Measurements from ENCODE around the gene CADM2. TPM values are rescaled to one million over a fixed set of nuclear protein-coding genes. Genes with fewer than 3 reads are reported as not detected.

The CADM2 gene
- total RNA-seq, 6 donors from 2014 or later = under 0.01 to 4.6 (median 1.2) TPM

DNA sequence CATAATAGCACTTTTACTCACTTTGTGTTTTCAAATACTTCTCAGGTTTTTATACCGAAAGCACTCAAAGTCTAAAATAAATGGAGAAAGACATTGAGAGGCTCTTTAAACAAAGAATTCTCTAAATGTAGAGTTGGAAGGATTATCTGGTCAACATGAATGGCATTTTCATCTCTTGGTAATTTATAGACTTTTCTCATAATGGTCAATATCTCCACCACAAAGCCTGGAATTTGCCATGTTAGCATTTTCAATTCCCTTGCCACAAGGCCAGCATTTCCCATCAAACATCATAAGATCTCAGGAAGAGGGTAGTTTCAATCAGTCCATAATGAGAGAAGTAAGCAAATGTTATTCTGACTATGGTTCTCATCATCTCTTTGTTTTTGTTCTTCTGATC is 293.0 kb downstream of the CADM2 start:
- Histone ChIP-seq H3K36me3 (no peaks in the 10 kb centered on the region), H3K27me3 (no peaks in the 10 kb centered on the region), H3K9me3 (no peaks in the 10 kb centered on the region), H3K27ac (no peak overlapping the region), H3K4me3 (no peak overlapping the region), H3K4me1 (no peaks in the 10 kb centered on the region)
- ATAC-seq (ENCODE audit: low FRiP score in 2 of 2) (no peak), DNase-seq (no peak)
- 84 to 96% methylated on average over 1 of the region's 1 CpG for WGBS, 2 donors
- TF ChIP-seq, protein P1, sequence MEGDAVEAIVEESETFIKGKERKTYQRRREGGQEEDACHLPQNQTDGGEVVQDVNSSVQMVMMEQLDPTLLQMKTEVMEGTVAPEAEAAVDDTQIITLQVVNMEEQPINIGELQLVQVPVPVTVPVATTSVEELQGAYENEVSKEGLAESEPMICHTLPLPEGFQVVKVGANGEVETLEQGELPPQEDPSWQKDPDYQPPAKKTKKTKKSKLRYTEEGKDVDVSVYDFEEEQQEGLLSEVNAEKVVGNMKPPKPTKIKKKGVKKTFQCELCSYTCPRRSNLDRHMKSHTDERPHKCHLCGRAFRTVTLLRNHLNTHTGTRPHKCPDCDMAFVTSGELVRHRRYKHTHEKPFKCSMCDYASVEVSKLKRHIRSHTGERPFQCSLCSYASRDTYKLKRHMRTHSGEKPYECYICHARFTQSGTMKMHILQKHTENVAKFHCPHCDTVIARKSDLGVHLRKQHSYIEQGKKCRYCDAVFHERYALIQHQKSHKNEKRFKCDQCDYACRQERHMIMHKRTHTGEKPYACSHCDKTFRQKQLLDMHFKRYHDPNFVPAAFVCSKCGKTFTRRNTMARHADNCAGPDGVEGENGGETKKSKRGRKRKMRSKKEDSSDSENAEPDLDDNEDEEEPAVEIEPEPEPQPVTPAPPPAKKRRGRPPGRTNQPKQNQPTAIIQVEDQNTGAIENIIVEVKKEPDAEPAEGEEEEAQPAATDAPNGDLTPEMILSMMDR (IDR thresholded peaks at IDR 0.05) = no peak
- TF ChIP-seq EP300 (IDR thresholded peaks at IDR 0.05) (no peak), POLR2AphosphoS5 (IDR thresholded peaks at IDR 0.05) (no peak), POLR2A (IDR thresholded peaks at IDR 0.05) (no peak)

DNA sequence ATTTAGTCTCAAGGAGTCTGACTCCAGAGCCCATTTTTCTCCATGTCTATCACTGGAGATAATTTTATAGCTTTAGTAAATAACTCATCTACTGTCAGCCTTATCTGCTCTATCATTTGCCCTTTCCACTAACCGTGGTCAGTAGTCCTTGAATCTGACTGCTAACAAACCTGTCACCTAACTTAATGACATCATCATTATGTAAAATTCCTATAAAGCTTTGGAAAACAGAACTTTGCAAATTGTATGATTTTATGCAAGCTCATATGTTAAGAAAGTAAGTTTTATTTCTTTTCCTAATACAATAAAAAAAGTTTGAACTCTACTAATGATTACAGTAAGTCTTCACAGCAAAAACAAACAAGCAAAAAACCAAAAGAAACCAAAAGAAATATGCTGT is 293.9 kb downstream of the CADM2 start:
- H3K4me1 ChIP-seq = no peaks in the 10 kb centered on the region
- 12 to 24% methylated on average over 1 of the region's 1 CpG for WGBS, 2 donors
- H3K36me3 ChIP-seq = no peaks in the 10 kb centered on the region
- no peaks in the 10 kb centered on the region for H3K9me3 ChIP-seq
- H3K4me3 ChIP-seq = no peak overlapping the region
- H3K27ac ChIP-seq = no peak overlapping the region
- no peaks in the 10 kb centered on the region for H3K27me3 ChIP-seq
- ATAC-seq (ENCODE audit: low FRiP score in 2 of 2) (no peak), DNase-seq (no peak)
- TF ChIP-seq EP300 (IDR thresholded peaks at IDR 0.05) = no peak
- no peak for TF ChIP-seq POLR2AphosphoS5 (IDR thresholded peaks at IDR 0.05)
- TF ChIP-seq, protein P1 (IDR thresholded peaks at IDR 0.05) = no peak
- TF ChIP-seq POLR2A (IDR thresholded peaks at IDR 0.05) = no peak

DNA sequence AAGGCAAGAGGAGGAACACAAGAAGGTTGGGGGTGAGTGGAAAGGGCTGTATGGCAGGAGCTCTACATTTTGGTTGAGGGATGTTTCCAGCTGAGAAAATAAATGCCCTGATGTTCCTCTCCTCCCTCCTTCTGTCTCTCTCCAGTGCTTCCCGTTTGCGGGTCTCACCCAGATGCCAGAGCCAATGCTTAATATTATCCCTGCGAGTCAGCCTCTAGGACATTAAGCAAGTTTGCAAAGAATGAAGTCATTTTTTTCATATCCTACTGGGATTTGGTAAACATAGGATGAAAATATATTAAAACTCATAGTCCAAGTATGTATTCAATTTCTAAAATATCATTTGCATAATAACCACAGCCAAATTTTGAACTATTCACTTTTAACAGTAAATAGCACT is 295.9 kb downstream of the CADM2 start:
- no peaks in the 10 kb centered on the region for H3K9me3 ChIP-seq
- H3K27ac ChIP-seq = no peak overlapping the region
- no peaks in the 10 kb centered on the region for H3K4me1 ChIP-seq
- DNase-seq = no peak
- no peak for ATAC-seq (ENCODE audit: low FRiP score in 2 of 2)
- 74 to 79% methylated on average over 3 of the region's 3 CpGs for WGBS, 2 donors
- no peak overlapping the region for H3K4me3 ChIP-seq
- no peaks in the 10 kb centered on the region for H3K27me3 ChIP-seq
- H3K36me3 ChIP-seq = no peaks in the 10 kb centered on the region
- TF ChIP-seq, protein P1 (IDR thresholded peaks at IDR 0.05) = no peak
- TF ChIP-seq EP300 (IDR thresholded peaks at IDR 0.05) (no peak), POLR2A (IDR thresholded peaks at IDR 0.05) (no peak), POLR2AphosphoS5 (IDR thresholded peaks at IDR 0.05) (no peak)

DNA sequence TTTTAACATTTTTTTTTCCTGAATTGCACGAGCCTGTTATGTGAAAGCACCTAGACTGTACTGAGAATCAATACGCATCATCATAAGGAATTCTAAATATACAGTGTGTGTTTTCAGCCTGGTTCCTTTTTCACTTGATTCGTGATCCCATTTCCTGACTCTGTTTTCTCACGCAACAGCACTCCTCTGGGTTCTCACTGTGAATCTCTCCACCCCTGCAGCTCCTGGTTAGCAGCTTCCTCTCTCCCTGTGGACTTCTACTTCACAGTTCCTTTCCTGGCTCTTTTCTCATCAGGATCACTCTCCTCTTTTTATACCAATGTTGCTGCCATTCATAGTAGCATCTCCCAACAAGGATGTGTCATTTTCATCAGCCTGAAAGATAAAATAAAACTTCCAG is 297.2 kb downstream of the CADM2 start:
- H3K4me3 ChIP-seq = no peak overlapping the region

DNA sequence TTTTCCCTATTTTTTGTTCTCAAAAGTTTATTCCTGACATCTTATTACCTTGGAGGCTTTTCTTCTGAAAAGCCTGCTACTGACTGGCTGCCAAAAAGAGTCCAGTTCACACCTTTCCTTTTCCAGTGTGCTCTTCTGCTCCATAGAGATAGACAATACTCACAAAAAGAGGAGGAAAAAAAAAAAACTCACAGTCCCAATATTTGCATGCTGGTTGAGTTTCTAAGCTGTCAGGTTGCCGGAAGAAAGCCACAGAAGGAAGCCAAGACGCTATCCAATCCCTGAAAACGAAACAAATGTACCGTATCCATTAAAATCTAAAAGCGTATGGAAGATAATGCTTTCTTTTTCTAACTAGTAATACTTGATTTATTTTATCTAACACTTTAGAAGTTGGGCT is 299.5 kb downstream of the CADM2 start:
- WGBS, 2 donors = 82 to 84% methylated on average over 5 of the region's 5 CpGs
- H3K9me3 ChIP-seq = no peaks in the 10 kb centered on the region
- no peaks in the 10 kb centered on the region for H3K36me3 ChIP-seq
- no peaks in the 10 kb centered on the region for H3K4me1 ChIP-seq
- no peaks in the 10 kb centered on the region for H3K27me3 ChIP-seq
- no peak overlapping the region for H3K4me3 ChIP-seq
- TF ChIP-seq POLR2AphosphoS5 (IDR thresholded peaks at IDR 0.05) (no peak), EP300 (IDR thresholded peaks at IDR 0.05) (no peak), POLR2A (IDR thresholded peaks at IDR 0.05) (no peak)
- TF ChIP-seq, protein P1 (IDR thresholded peaks at IDR 0.05) = no peak
- DNase-seq = no peak
- H3K27ac ChIP-seq = no peak overlapping the region
- ATAC-seq (ENCODE audit: low FRiP score in 2 of 2) = no peak

More for the DNA sequence above, 297.2 kb downstream of the CADM2 start:
- no peak overlapping the region for H3K27ac ChIP-seq
- no peaks in the 10 kb centered on the region for H3K36me3 ChIP-seq
- ATAC-seq (ENCODE audit: low FRiP score in 2 of 2) = no peak
- no peak for TF ChIP-seq EP300 (IDR thresholded peaks at IDR 0.05)
- TF ChIP-seq POLR2A (IDR thresholded peaks at IDR 0.05) = no peak
- H3K4me1 ChIP-seq = no peaks in the 10 kb centered on the region
- 38 to 62% methylated on average over 4 of the region's 4 CpGs for WGBS, 2 donors
- DNase-seq = no peak
- no peaks in the 10 kb centered on the region for H3K9me3 ChIP-seq
- no peaks in the 10 kb centered on the region for H3K27me3 ChIP-seq

All from upper lobe of left lung (tissue), 6 donors.